ENCODE measurements around the gene PTPN23.

PTPN23 gene

GRCh38 chr3:47405820-47406761 lies 25.3 kb downstream of the PTPN23 start:
- H3K27ac Mint-ChIP-seq = no peak overlapping the region
- peaks cover 8% of the 10 kb centered on the region for H3K4me1 Mint-ChIP-seq
- H3K27me3 Mint-ChIP-seq = no peaks in the 10 kb centered on the region
- CTCF ChIA-PET = interaction anchor here (0.7 kb wide), 1 partner anchor 33 kb away, joined by 3 read pairs; no protein-coding TSS in a partner anchor
- no peaks in the 10 kb centered on the region for H3K9me3 Mint-ChIP-seq
- no peak overlapping the region for H3K4me3 Mint-ChIP-seq
- DNase-seq = no peak
- H3K36me3 Mint-ChIP-seq = peaks cover 8% of the 10 kb centered on the region

GRCh38 chr3:47406762-47407149 lies 25.9 kb downstream of the PTPN23 start:
- no peaks in the 10 kb centered on the region for H3K9me3 Mint-ChIP-seq
- no peak for DNase-seq
- no peak overlapping the region for H3K4me3 Mint-ChIP-seq
- no peaks in the 10 kb centered on the region for H3K27me3 Mint-ChIP-seq
- no peak overlapping the region for H3K27ac Mint-ChIP-seq
- H3K4me1 Mint-ChIP-seq = peaks cover 8% of the 10 kb centered on the region
- H3K36me3 Mint-ChIP-seq = peaks cover 14% of the 10 kb centered on the region
- CTCF ChIA-PET = interaction anchor here (0.7 to 0.9 kb wide), 2 partner anchors 13 to 33 kb away, joined by 3 to 4 read pairs; no protein-coding TSS in a partner anchor

GRCh38 chr3:47407237-47407636 lies 26.4 kb downstream of the PTPN23 start:
- Mint-ChIP-seq H3K27ac (no peak overlapping the region), H3K36me3 (peaks cover 14% of the 10 kb centered on the region), H3K4me1 (peaks cover 8% of the 10 kb centered on the region), H3K4me3 (no peak overlapping the region), H3K27me3 (no peaks in the 10 kb centered on the region), H3K9me3 (no peaks in the 10 kb centered on the region)
- CTCF ChIA-PET = interaction anchor here (0.7 to 0.9 kb wide), 2 partner anchors 13 to 32 kb away, joined by 3 to 4 read pairs; no protein-coding TSS in a partner anchor
- no peak for DNase-seq

GRCh38 chr3:47407896-47408838 lies 27.3 kb downstream of the PTPN23 start:
- H3K9me3 Mint-ChIP-seq = no peaks in the 10 kb centered on the region
- CTCF ChIA-PET = interaction anchor here (0.9 to 1.8 kb wide), 2 partner anchors 12 to 13 kb away, joined by 4 to 5 read pairs; no protein-coding TSS in a partner anchor
- no peak overlapping the region for H3K4me3 Mint-ChIP-seq
- no peak for DNase-seq
- H3K36me3 Mint-ChIP-seq = peaks cover 17% of the 10 kb centered on the region
- peak overlapping the region; percentile 60 for H3K27ac Mint-ChIP-seq
- peaks cover 8% of the 10 kb centered on the region for H3K4me1 Mint-ChIP-seq
- no peaks in the 10 kb centered on the region for H3K27me3 Mint-ChIP-seq

GRCh38 chr3:47408839-47409229 lies 28.0 kb downstream of the PTPN23 start:
- CTCF ChIA-PET = interaction anchor here (1.8 kb wide), 1 partner anchor 12 kb away, joined by 5 read pairs; no protein-coding TSS in a partner anchor
- H3K4me3 Mint-ChIP-seq = no peak overlapping the region
- peaks cover 8% of the 10 kb centered on the region for H3K4me1 Mint-ChIP-seq
- H3K36me3 Mint-ChIP-seq = peaks cover 21% of the 10 kb centered on the region
- no peaks in the 10 kb centered on the region for H3K27me3 Mint-ChIP-seq
- H3K27ac Mint-ChIP-seq = no peak overlapping the region
- no peak for DNase-seq
- H3K9me3 Mint-ChIP-seq = no peaks in the 10 kb centered on the region

GRCh38 chr3:47409284-47409683 lies 28.5 kb downstream of the PTPN23 start:
- Mint-ChIP-seq H3K9me3 (no peaks in the 10 kb centered on the region), H3K4me1 (peaks cover 8% of the 10 kb centered on the region), H3K4me3 (no peak overlapping the region), H3K27me3 (no peaks in the 10 kb centered on the region), H3K36me3 (peaks cover 21% of the 10 kb centered on the region), H3K27ac (no peak overlapping the region)
- no peak for DNase-seq
- CTCF ChIA-PET = interaction anchor here (1.8 kb wide), 1 partner anchor 12 kb away, joined by 5 read pairs; no protein-coding TSS in a partner anchor

GRCh38 chr3:47409688-47410416 lies 29.0 kb downstream of the PTPN23 start:
- CTCF ChIA-PET = interaction anchor here (1.8 kb wide), 1 partner anchor 11 kb away, joined by 5 read pairs; no protein-coding TSS in a partner anchor
- Mint-ChIP-seq H3K36me3 (peaks cover 21% of the 10 kb centered on the region), H3K4me3 (no peak overlapping the region), H3K27me3 (no peaks in the 10 kb centered on the region), H3K4me1 (peaks cover 8% of the 10 kb centered on the region), H3K9me3 (no peaks in the 10 kb centered on the region), H3K27ac (peak overlapping the region; percentile 49)
- no peak for DNase-seq

GRCh38 chr3:47410417-47410720 lies 29.5 kb downstream of the PTPN23 start:
- CTCF ChIA-PET = interaction anchor here (1.8 kb wide), 1 partner anchor 11 kb away, joined by 5 read pairs; no protein-coding TSS in a partner anchor
- H3K4me1 Mint-ChIP-seq = peaks cover 8% of the 10 kb centered on the region
- H3K27ac Mint-ChIP-seq = no peak overlapping the region
- no peak overlapping the region for H3K4me3 Mint-ChIP-seq
- H3K36me3 Mint-ChIP-seq = peaks cover 26% of the 10 kb centered on the region
- DNase-seq = no peak
- no peaks in the 10 kb centered on the region for H3K27me3 Mint-ChIP-seq
- no peaks in the 10 kb centered on the region for H3K9me3 Mint-ChIP-seq

- DNase-seq = no peak
- no peak overlapping the region for H3K4me3 Mint-ChIP-seq
- CTCF ChIA-PET = no interaction called here
- peaks cover 4% of the 10 kb centered on the region for H3K4me1 Mint-ChIP-seq
- no peaks in the 10 kb centered on the region for H3K9me3 Mint-ChIP-seq
- H3K36me3 Mint-ChIP-seq = peaks cover 30% of the 10 kb centered on the region
- no peaks in the 10 kb centered on the region for H3K27me3 Mint-ChIP-seq
- no peak overlapping the region for H3K27ac Mint-ChIP-seq
Observed at GRCh38 chr3:47410801-47411646, 30.2 kb downstream of the PTPN23 start.

- CTCF ChIA-PET = no interaction called here
- no peak overlapping the region for H3K4me3 Mint-ChIP-seq
- H3K27me3 Mint-ChIP-seq = no peaks in the 10 kb centered on the region
- no peaks in the 10 kb centered on the region for H3K9me3 Mint-ChIP-seq
- no peak overlapping the region for H3K27ac Mint-ChIP-seq
- peaks cover 33% of the 10 kb centered on the region for H3K36me3 Mint-ChIP-seq
- H3K4me1 Mint-ChIP-seq = no peaks in the 10 kb centered on the region
- no peak for DNase-seq
Observed at GRCh38 chr3:47411696-47412452, 31.1 kb downstream of the PTPN23 start.

GRCh38 chr3:47412453-47412756 lies 31.6 kb downstream of the PTPN23 start:
- CTCF ChIA-PET = no interaction called here
- no peaks in the 10 kb centered on the region for H3K9me3 Mint-ChIP-seq
- no peaks in the 10 kb centered on the region for H3K27me3 Mint-ChIP-seq
- no peak overlapping the region for H3K4me3 Mint-ChIP-seq
- DNase-seq = no peak
- peaks cover 33% of the 10 kb centered on the region for H3K36me3 Mint-ChIP-seq
- no peaks in the 10 kb centered on the region for H3K4me1 Mint-ChIP-seq
- H3K27ac Mint-ChIP-seq = no peak overlapping the region

GRCh38 chr3:47412842-47413520 lies 32.2 kb downstream of the PTPN23 start:
- H3K27ac Mint-ChIP-seq = peak overlapping the region; percentile 6
- no peaks in the 10 kb centered on the region for H3K4me1 Mint-ChIP-seq
- H3K27me3 Mint-ChIP-seq = no peaks in the 10 kb centered on the region
- no peak for DNase-seq
- no peak overlapping the region for H3K4me3 Mint-ChIP-seq
- H3K9me3 Mint-ChIP-seq = no peaks in the 10 kb centered on the region
- H3K36me3 Mint-ChIP-seq = peaks cover 30% of the 10 kb centered on the region
- CTCF ChIA-PET = interaction anchor here (1.3 kb wide), 1 partner anchor 10 kb away, joined by 4 read pairs; no protein-coding TSS in a partner anchor

Data from activated naive CD4-positive, alpha-beta T cell treated with anti-CD3 and anti-CD28 coated beads, Interleukin-2, amount 10 ng/mL, durations not matched to agents 7 days and 5 days (primary cell).